Body of pancreas (tissue), 4 donors: ENCODE measurements around the gene TRIM47. TPM values are rescaled to one million over a fixed set of nuclear protein-coding genes. Genes with fewer than 3 reads are reported as not detected.

Experiments
- ATAC-seq: fragments of 150-250 bp; one replicate; pipeline ENCODE4 v1.9.1; 2016
- DNase-seq, 4 donors: peaks; one replicate each; pipeline ENCODE4 v3.0.0-alpha.2; 2019
- H3K27ac ChIP-seq, 4 donors: fragments of 200-600 bp; sonication (generic); 1 replicate in 3 of 4; 2 replicates in 1 of 4; pipeline versions ENCODE4 v1.5.1 to v1.6.1; 2016 to 2019; ENCODE audit warnings: mild to moderate bottlenecking in 1 of 4, mixed read lengths in 1 of 4, moderate library complexity in 1 of 4
- H3K27me3 ChIP-seq, 2 donors: fragments of 200-600 bp; sonication (generic); one replicate each; pipeline ENCODE4 v1.6.0; 2016; ENCODE audit warnings: mild to moderate bottlenecking in 1 of 2
- H3K36me3 ChIP-seq, 2 donors: fragments of 200-600 bp; sonication (generic); replicated peaks in 1 of 2; 2 replicates each; pipeline ENCODE4 v1.5.1; 2016; ENCODE audit warnings: low read depth in 2 of 2; ENCODE audit not compliant: insufficient read depth in 1 of 2
- H3K4me1 ChIP-seq: fragments of 200-600 bp; sonication (generic); one replicate; pipeline ENCODE4 v1.6.0; 2016
- H3K4me3 ChIP-seq, 2 donors: fragments of 200-600 bp; sonication (generic); 1 replicate in 1 of 2; 2 replicates in 1 of 2; pipeline ENCODE4 v1.5.1; 2016 to 2019
- H3K9me3 ChIP-seq, 3 donors: fragments of 200-600 bp; sonication (generic); 1 replicate in 2 of 3; 2 replicates in 1 of 3; pipeline ENCODE4 v1.5.1; 2016
- CTCF ChIP-seq, 7 experiments: fragments of 450-650 bp in 4 of 7; fragments of 200-600 bp in 3 of 7; sonication (generic) in 3 of 7; IDR thresholded peaks; one replicate each; pipeline ENCODE4 v1.5.1; 2016 to 2019; ENCODE audit warnings: antibody characterized with exemption in 7 of 7
- POLR2A ChIP-seq, 3 donors: fragments of 450-650 bp; IDR thresholded peaks; one replicate each; pipeline ENCODE4 v1.6.1; 2016; ENCODE audit warnings: antibody characterized with exemption in 3 of 3, mild to moderate bottlenecking in 2 of 3
- WGBS, 2 donors: methylation state at CpG; one replicate each; pipeline ENCODE4 v1.1.5; 2017; 5-methylcytosine and 5-hydroxymethylcytosine counted together
- intact Hi-C: fragments of 100-400 bp; cut with DNase I; formaldehyde crosslinking; loops from one replicate; pipeline ENCODE4 v1.15.1; 2023
- total RNA-seq, 2 donors: library from RNA; depleted of rRNA; stranded (reverse); fragments of >200 nt; gene quantifications; one replicate each; pipeline ENCODE4 v1.1.0, GENCODE V29; 2016

TRIM47 gene
- total RNA-seq, 2 donors from 2014 or later = 39.6 to 41.8 TPM

- Histone ChIP-seq H3K36me3 (no peaks in the 10 kb centered on the region), H3K4me3 (no peak overlapping the region), H3K4me1 (peaks cover 39% of the 10 kb centered on the region), H3K9me3 (no peaks in the 10 kb centered on the region), H3K27me3 (no peaks in the 10 kb centered on the region), H3K27ac (no peak overlapping the region)
- no peak for ATAC-seq
- 91 to 92% methylated on average over 6 to 17 of the region's 18 CpGs for WGBS, 2 donors
- intact Hi-C loops = no loop called here
- no peak for DNase-seq
- TF ChIP-seq CTCF (IDR thresholded peaks at IDR 0.05) = no peak
- no peak for TF ChIP-seq POLR2A (IDR thresholded peaks at IDR 0.05)
Observed at GRCh38 chr17:75842411-75842810, 36.0 kb downstream of the TRIM47 start.

GRCh38 chr17:75840799-75841164 lies 37.6 kb downstream of the TRIM47 start:
- no peak overlapping the region for H3K4me3 ChIP-seq
- H3K36me3 ChIP-seq = no peaks in the 10 kb centered on the region
- 79 to 81% methylated on average over 7 of the region's 7 CpGs for WGBS, 2 donors
- no peaks in the 10 kb centered on the region for H3K9me3 ChIP-seq
- no peak for ATAC-seq
- DNase-seq = no peak
- no peaks in the 10 kb centered on the region for H3K27me3 ChIP-seq
- TF ChIP-seq POLR2A (IDR thresholded peaks at IDR 0.05) = no peak
- no peak for TF ChIP-seq CTCF (IDR thresholded peaks at IDR 0.05)
- H3K27ac ChIP-seq = no peak overlapping the region
- intact Hi-C loops = no loop called here
- H3K4me1 ChIP-seq = peaks cover 22% of the 10 kb centered on the region

- Histone ChIP-seq H3K27me3 (no peaks in the 10 kb centered on the region), H3K9me3 (no peaks in the 10 kb centered on the region), H3K36me3 (no peaks in the 10 kb centered on the region), H3K27ac (no peak overlapping the region), H3K4me3 (no peak overlapping the region), H3K4me1 (peaks cover 16% of the 10 kb centered on the region)
- DNase-seq = peak in 1 of 4 donors; percentile 11
- ATAC-seq = no peak
- no peak for TF ChIP-seq POLR2A (IDR thresholded peaks at IDR 0.05)
- no peak for TF ChIP-seq CTCF (IDR thresholded peaks at IDR 0.05)
- intact Hi-C loops = no loop called here
- WGBS, 2 donors = 91 to 95% methylated on average over 17 to 36 of the region's 36 CpGs
Observed at GRCh38 chr17:75839942-75840798, 38.2 kb downstream of the TRIM47 start.

- H3K36me3 ChIP-seq = no peaks in the 10 kb centered on the region
- H3K4me3 ChIP-seq = no peak overlapping the region
- no peaks in the 10 kb centered on the region for H3K4me1 ChIP-seq
- no peaks in the 10 kb centered on the region for H3K27me3 ChIP-seq
- ATAC-seq (no peak), DNase-seq (no peak)
- TF ChIP-seq POLR2A (IDR thresholded peaks at IDR 0.05) (no peak), CTCF (IDR thresholded peaks at IDR 0.05) (no peak)
- WGBS, 2 donors = 88 to 91% methylated on average over 15 of the region's 15 CpGs
- H3K9me3 ChIP-seq = no peaks in the 10 kb centered on the region
- intact Hi-C loops = no loop called here
- no peak overlapping the region for H3K27ac ChIP-seq
Observed at GRCh38 chr17:75838410-75838809, 40.0 kb downstream of the TRIM47 start.

- DNase-seq = no peak
- 87% methylated on average over 7 of the region's 7 CpGs for WGBS, 2 donors
- intact Hi-C loops = no loop called here
- no peaks in the 10 kb centered on the region for H3K36me3 ChIP-seq
- H3K9me3 ChIP-seq = no peaks in the 10 kb centered on the region
- H3K27me3 ChIP-seq = no peaks in the 10 kb centered on the region
- H3K4me3 ChIP-seq = no peak overlapping the region
- no peaks in the 10 kb centered on the region for H3K4me1 ChIP-seq
- ATAC-seq = no peak
- TF ChIP-seq POLR2A (IDR thresholded peaks at IDR 0.05) (no peak), CTCF (IDR thresholded peaks at IDR 0.05) (no peak)
- H3K27ac ChIP-seq = no peak overlapping the region
Observed at GRCh38 chr17:75837899-75838298, 40.5 kb downstream of the TRIM47 start.
